ENCODE results near the gene HDC.

Gene HDC

DNA sequence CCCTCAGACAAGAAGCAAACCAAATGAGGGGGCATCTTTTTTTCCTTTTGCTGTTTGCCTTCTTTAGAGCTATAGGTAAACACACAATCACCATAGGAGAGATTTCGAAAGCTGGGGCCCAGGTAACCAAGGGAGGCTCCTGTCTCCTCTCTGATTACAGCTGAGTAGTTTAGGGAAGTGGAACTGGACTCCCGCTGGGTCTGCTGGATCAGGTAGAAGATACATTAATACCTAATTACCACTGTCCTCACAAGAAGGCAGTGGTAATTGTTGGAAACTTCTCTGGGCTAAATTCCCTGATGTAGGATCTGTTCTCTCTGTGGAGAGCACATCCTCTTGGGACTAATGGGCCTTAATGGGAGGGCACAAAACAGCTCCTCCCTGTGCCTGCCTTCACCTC, 32.7 kb downstream of the HDC start:
- Mint-ChIP-seq H3K4me1 (no peaks in the 10 kb centered on the region), H3K4me3 (no peak overlapping the region), H3K27me3 (no peaks in the 10 kb centered on the region), H3K27ac (ENCODE audit: low read depth) (no peak overlapping the region), H3K36me3 (ENCODE audit: insufficient read depth) (peaks cover 4% of the 10 kb centered on the region), H3K9me3 (no peaks in the 10 kb centered on the region)
- DNase-seq (ENCODE audit: low spot score in 2 of 2) (no peak), ATAC-seq (replicated peaks; ENCODE audit: extremely low read depth, poor library complexity, severe bottlenecking) (no peak)

- ATAC-seq (replicated peaks; ENCODE audit: extremely low read depth, poor library complexity, severe bottlenecking) (no peak), DNase-seq (ENCODE audit: low spot score in 2 of 2) (no peak)
- H3K9me3 Mint-ChIP-seq, result no peaks in the 10 kb centered on the region
- no peaks in the 10 kb centered on the region for H3K4me1 Mint-ChIP-seq
- no peak overlapping the region for H3K27ac Mint-ChIP-seq (ENCODE audit: low read depth)
- H3K4me3 Mint-ChIP-seq, result no peak overlapping the region
- no peaks in the 10 kb centered on the region for H3K27me3 Mint-ChIP-seq
- peaks cover 4% of the 10 kb centered on the region for H3K36me3 Mint-ChIP-seq (ENCODE audit: insufficient read depth)
Measured at GRCh38 chr15:50231761-50232160, 33.8 kb downstream of the HDC start.

GRCh38 chr15:50229336-50229735, 36.2 kb downstream of the HDC start:
- ATAC-seq (replicated peaks; ENCODE audit: extremely low read depth, poor library complexity, severe bottlenecking), result no peak

DNA sequence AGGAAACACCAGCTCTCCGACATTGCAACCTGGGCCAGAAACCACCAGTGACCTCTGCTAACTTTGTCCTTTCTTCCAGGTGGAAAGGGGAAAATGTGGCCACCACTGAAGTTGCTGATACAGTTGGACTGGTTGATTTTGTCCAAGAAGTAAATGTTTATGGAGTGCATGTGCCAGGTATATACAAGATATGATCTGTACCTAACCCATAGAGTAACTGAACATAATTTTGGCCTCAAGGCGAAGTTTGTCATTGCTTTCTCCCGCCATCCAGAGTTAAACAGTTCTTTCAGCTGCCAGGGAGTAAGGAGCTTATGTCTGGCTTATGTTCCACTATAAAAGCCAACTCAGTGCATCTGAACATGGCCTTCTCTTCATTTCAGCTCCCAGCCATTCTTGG, 36.7 kb downstream of the HDC start:
- no peak overlapping the region for H3K27ac Mint-ChIP-seq (ENCODE audit: low read depth)
- H3K9me3 Mint-ChIP-seq, result no peaks in the 10 kb centered on the region
- no peak for DNase-seq (ENCODE audit: low spot score in 2 of 2)
- H3K27me3 Mint-ChIP-seq, result no peaks in the 10 kb centered on the region
- H3K36me3 Mint-ChIP-seq (ENCODE audit: insufficient read depth), result peaks cover 1% of the 10 kb centered on the region
- H3K4me3 Mint-ChIP-seq, result no peak overlapping the region
- H3K4me1 Mint-ChIP-seq, result no peaks in the 10 kb centered on the region
- no peak for ATAC-seq (replicated peaks; ENCODE audit: extremely low read depth, poor library complexity, severe bottlenecking)

More at GRCh38 chr15:50229336-50229735, 36.2 kb downstream of the HDC start:
- no peaks in the 10 kb centered on the region for H3K27me3 Mint-ChIP-seq
- H3K27ac Mint-ChIP-seq (ENCODE audit: low read depth), result no peak overlapping the region
- no peak overlapping the region for H3K4me3 Mint-ChIP-seq
- no peak for DNase-seq (ENCODE audit: low spot score in 2 of 2)
- no peaks in the 10 kb centered on the region for H3K4me1 Mint-ChIP-seq
- H3K36me3 Mint-ChIP-seq (ENCODE audit: insufficient read depth), result no peaks in the 10 kb centered on the region
- H3K9me3 Mint-ChIP-seq, result no peaks in the 10 kb centered on the region

- no peaks in the 10 kb centered on the region for H3K27me3 Mint-ChIP-seq
- H3K27ac Mint-ChIP-seq (ENCODE audit: low read depth), result no peak overlapping the region
- peaks cover 4% of the 10 kb centered on the region for H3K36me3 Mint-ChIP-seq (ENCODE audit: insufficient read depth)
- no peak overlapping the region for H3K4me3 Mint-ChIP-seq
- no peak for ATAC-seq (replicated peaks; ENCODE audit: extremely low read depth, poor library complexity, severe bottlenecking)
- DNase-seq (ENCODE audit: low spot score in 2 of 2), result no peak
- no peaks in the 10 kb centered on the region for H3K4me1 Mint-ChIP-seq
- H3K9me3 Mint-ChIP-seq, result no peaks in the 10 kb centered on the region
Measured at GRCh38 chr15:50227076-50227475, 38.5 kb downstream of the HDC start.

GRCh38 chr15:50225938-50226337, 39.6 kb downstream of the HDC start:
- H3K27me3 Mint-ChIP-seq, result no peaks in the 10 kb centered on the region
- ATAC-seq (replicated peaks; ENCODE audit: extremely low read depth, poor library complexity, severe bottlenecking) (no peak), DNase-seq (ENCODE audit: low spot score in 2 of 2) (no peak)
- peaks cover 4% of the 10 kb centered on the region for H3K36me3 Mint-ChIP-seq (ENCODE audit: insufficient read depth)
- no peak overlapping the region for H3K4me3 Mint-ChIP-seq
- H3K4me1 Mint-ChIP-seq, result no peaks in the 10 kb centered on the region
- no peak overlapping the region for H3K27ac Mint-ChIP-seq (ENCODE audit: low read depth)
- no peaks in the 10 kb centered on the region for H3K9me3 Mint-ChIP-seq

DNA sequence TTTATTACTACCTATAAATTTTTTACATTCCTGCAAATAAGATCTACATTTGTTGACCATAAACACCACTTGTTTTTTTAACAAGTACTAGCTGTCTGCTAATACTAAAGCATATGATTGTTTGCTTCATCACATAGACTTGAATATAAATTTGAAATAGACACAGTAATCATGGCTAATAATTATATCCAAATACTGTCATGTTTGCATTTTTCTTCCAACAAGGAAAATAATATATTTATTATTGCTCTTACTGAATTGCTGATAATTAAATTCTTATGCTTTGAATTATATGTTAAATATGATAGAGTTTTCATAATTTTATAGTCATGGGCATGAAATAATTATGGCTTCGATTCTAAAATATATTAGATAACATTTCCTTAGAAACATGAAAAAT, 40.5 kb downstream of the HDC start:
- Mint-ChIP-seq H3K9me3 (no peaks in the 10 kb centered on the region), H3K27me3 (no peaks in the 10 kb centered on the region), H3K36me3 (ENCODE audit: insufficient read depth) (peaks cover 4% of the 10 kb centered on the region), H3K4me3 (no peak overlapping the region), H3K27ac (ENCODE audit: low read depth) (no peak overlapping the region), H3K4me1 (no peaks in the 10 kb centered on the region)
- ATAC-seq (replicated peaks; ENCODE audit: extremely low read depth, poor library complexity, severe bottlenecking) (no peak), DNase-seq (ENCODE audit: low spot score in 2 of 2) (no peak)

- DNase-seq (ENCODE audit: low spot score in 2 of 2), result no peak
Measured at GRCh38 chr15:50224606-50225005, 40.9 kb downstream of the HDC start.

DNA sequence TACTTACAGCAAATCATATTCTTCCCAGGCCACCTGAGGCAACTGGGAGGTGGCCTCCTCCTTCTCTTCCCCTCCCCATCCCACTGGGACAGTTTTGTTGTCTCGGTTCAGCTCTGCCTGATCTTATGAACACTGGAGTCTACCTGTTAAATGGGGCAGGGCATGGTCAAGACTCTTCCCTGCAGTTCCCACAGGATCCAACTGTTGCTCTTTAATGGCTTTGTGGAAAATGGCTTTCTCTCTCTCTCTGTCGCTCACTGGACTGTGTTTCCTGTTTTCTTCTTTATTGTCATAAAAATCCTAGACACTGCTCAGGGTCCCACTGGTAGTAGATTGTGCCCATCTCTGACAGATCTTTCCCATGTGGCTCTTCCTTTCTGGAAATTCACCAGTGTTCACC, 43.3 kb downstream of the HDC start:
- no peaks in the 10 kb centered on the region for H3K27me3 Mint-ChIP-seq
- no peak overlapping the region for H3K4me3 Mint-ChIP-seq
- H3K4me1 Mint-ChIP-seq, result no peaks in the 10 kb centered on the region
- no peaks in the 10 kb centered on the region for H3K9me3 Mint-ChIP-seq
- H3K27ac Mint-ChIP-seq (ENCODE audit: low read depth), result peak overlapping the region; percentile 27
- H3K36me3 Mint-ChIP-seq (ENCODE audit: insufficient read depth), result peaks cover 4% of the 10 kb centered on the region
- ATAC-seq (replicated peaks; ENCODE audit: extremely low read depth, poor library complexity, severe bottlenecking) (no peak), DNase-seq (ENCODE audit: low spot score in 2 of 2) (no peak)

More at GRCh38 chr15:50224606-50225005, 40.9 kb downstream of the HDC start:
- no peaks in the 10 kb centered on the region for H3K4me1 Mint-ChIP-seq
- no peak overlapping the region for H3K4me3 Mint-ChIP-seq
- H3K27me3 Mint-ChIP-seq, result no peaks in the 10 kb centered on the region
- ATAC-seq (replicated peaks; ENCODE audit: extremely low read depth, poor library complexity, severe bottlenecking), result no peak
- no peak overlapping the region for H3K27ac Mint-ChIP-seq (ENCODE audit: low read depth)
- H3K9me3 Mint-ChIP-seq, result no peaks in the 10 kb centered on the region
- peaks cover 4% of the 10 kb centered on the region for H3K36me3 Mint-ChIP-seq (ENCODE audit: insufficient read depth)

DNA sequence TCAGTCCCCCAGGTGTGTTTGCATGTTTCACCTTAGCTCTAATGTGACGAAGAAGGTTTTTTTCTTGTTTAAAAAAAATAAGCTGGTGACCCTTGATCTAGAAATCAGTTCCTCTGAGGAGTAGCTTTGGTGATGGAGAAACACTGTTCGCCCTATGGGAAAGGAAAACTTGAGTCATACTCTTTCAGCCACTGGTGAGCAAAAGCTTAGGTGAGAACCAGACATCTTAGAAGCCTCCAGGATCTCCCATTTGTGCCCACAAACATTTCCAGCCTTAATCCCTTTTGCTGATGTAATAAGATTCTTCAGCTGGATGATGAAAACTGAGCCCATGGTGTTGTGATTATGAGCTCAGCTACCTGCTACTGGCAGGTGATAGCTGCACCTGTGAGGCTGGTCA, 45.7 kb downstream of the HDC start:
- Mint-ChIP-seq H3K9me3 (no peaks in the 10 kb centered on the region), H3K27me3 (no peaks in the 10 kb centered on the region), H3K27ac (ENCODE audit: low read depth) (no peak overlapping the region), H3K36me3 (ENCODE audit: insufficient read depth) (peaks cover 4% of the 10 kb centered on the region), H3K4me1 (no peaks in the 10 kb centered on the region), H3K4me3 (no peak overlapping the region)
- no peak for DNase-seq (ENCODE audit: low spot score in 2 of 2)
- ATAC-seq (replicated peaks; ENCODE audit: extremely low read depth, poor library complexity, severe bottlenecking), result no peak

- Mint-ChIP-seq H3K4me1 (no peaks in the 10 kb centered on the region), H3K27ac (ENCODE audit: low read depth) (no peak overlapping the region), H3K4me3 (no peak overlapping the region), H3K36me3 (ENCODE audit: insufficient read depth) (peaks cover 1% of the 10 kb centered on the region), H3K27me3 (no peaks in the 10 kb centered on the region), H3K9me3 (no peaks in the 10 kb centered on the region)
- ATAC-seq (replicated peaks; ENCODE audit: extremely low read depth, poor library complexity, severe bottlenecking) (no peak), DNase-seq (ENCODE audit: low spot score in 2 of 2) (no peak)
Measured at GRCh38 chr15:50218691-50219090, 46.8 kb downstream of the HDC start.

- H3K4me1 Mint-ChIP-seq, result no peaks in the 10 kb centered on the region
- H3K9me3 Mint-ChIP-seq, result no peaks in the 10 kb centered on the region
- DNase-seq (ENCODE audit: low spot score in 2 of 2), result no peak
- no peaks in the 10 kb centered on the region for H3K27me3 Mint-ChIP-seq
- ATAC-seq (replicated peaks; ENCODE audit: extremely low read depth, poor library complexity, severe bottlenecking), result no peak
- H3K4me3 Mint-ChIP-seq, result no peak overlapping the region
- H3K36me3 Mint-ChIP-seq (ENCODE audit: insufficient read depth), result no peaks in the 10 kb centered on the region
- no peak overlapping the region for H3K27ac Mint-ChIP-seq (ENCODE audit: low read depth)
Measured at GRCh38 chr15:50218291-50218690, 47.2 kb downstream of the HDC start.

- no peak for DNase-seq (ENCODE audit: low spot score in 2 of 2)
- no peak for ATAC-seq (replicated peaks; ENCODE audit: extremely low read depth, poor library complexity, severe bottlenecking)
- H3K9me3 Mint-ChIP-seq, result peaks cover 14% of the 10 kb centered on the region
- H3K4me3 Mint-ChIP-seq, result no peak overlapping the region
- no peaks in the 10 kb centered on the region for H3K4me1 Mint-ChIP-seq
- peaks cover 2% of the 10 kb centered on the region for H3K36me3 Mint-ChIP-seq (ENCODE audit: insufficient read depth)
- no peak overlapping the region for H3K27ac Mint-ChIP-seq (ENCODE audit: low read depth)
- H3K27me3 Mint-ChIP-seq, result peaks cover 6% of the 10 kb centered on the region
Measured at GRCh38 chr15:50210462-50211157, 54.9 kb downstream of the HDC start.
